Endothelial cell of umbilical vein (primary cell): ENCODE results near the gene EHD2. TPM values are rescaled to one million over a fixed set of nuclear protein-coding genes. Genes with fewer than 3 reads are reported as not detected.

Experiments
- BruUV-seq: library from RNA; stranded (reverse); fragments of 400-500 nt; replicated peaks from 2 replicates; lab custom pipeline; 2021; lab: Mats Ljungman, UMichigan
- CTCF ChIA-PET: fragments of 300-600, 350-600 bp; sonication (Branson Sonifier 250); formaldehyde crosslinking; loops from one replicate; lab custom pipeline; 2021; ENCODE audit warnings: antibody characterized with exemption, inconsistent platforms; lab: Charles Lee
- POLR2A ChIA-PET: fragments of 300-600, 350-600 bp; sonication (Branson Sonifier 250); formaldehyde crosslinking; loops from one replicate; lab custom pipeline; 2021; ENCODE audit warnings: antibody characterized with exemption, inconsistent platforms; lab: Charles Lee
- DNase-seq: peaks from one replicate; pipeline ENCODE4 v3.0.0-alpha.2; 2011; ENCODE audit warnings: low read depth, low spot score
- FAIRE-seq: peaks from 2 replicates; lab custom pipeline; 2011; peaks lifted over from hg19 to GRCh38; lab: Jason Lieb, UNC
- H2AFZ ChIP-seq: 2 replicates; pipeline ENCODE4 v1.6.0; 2012; ENCODE audit warnings: low read depth, low read length, control low read depth, inconsistent platforms
- H3K27ac ChIP-seq: 2 replicates; pipeline ENCODE4 v1.5.1; 2011; ENCODE audit warnings: low read depth, mild to moderate bottlenecking, control low read depth, low read length, moderate library complexity; ENCODE audit not compliant: insufficient read depth
- H3K27me3 ChIP-seq, 2 experiments: 2 replicates each; pipeline versions ENCODE4 v1.6.0 to v1.6.1; 2011; ENCODE audit warnings: low read length in 2 of 2, mixed read lengths in 1 of 2; ENCODE audit not compliant: control insufficient read depth in 2 of 2, insufficient read depth in 2 of 2
- H3K36me3 ChIP-seq, 2 experiments: 2 replicates in 1 of 2; 3 replicates in 1 of 2; pipeline ENCODE4 v1.5.1; 2011; ENCODE audit warnings: low read length in 2 of 2, mild to moderate bottlenecking in 1 of 2, moderate library complexity in 1 of 2; ENCODE audit not compliant: control insufficient read depth in 2 of 2, insufficient read depth in 2 of 2; ENCODE audit errors: extremely low read depth in 1 of 2
- H3K4me1 ChIP-seq: 3 replicates; pipeline ENCODE4 v1.5.1; 2011; ENCODE audit warnings: mild to moderate bottlenecking, low read length; ENCODE audit not compliant: control insufficient read depth, insufficient read depth; ENCODE audit errors: extremely low read depth
- H3K4me2 ChIP-seq: 2 replicates; pipeline ENCODE4 v1.6.1; 2011; ENCODE audit warnings: low read length, control low read depth, mixed read lengths; ENCODE audit not compliant: insufficient read depth
- H3K4me3 ChIP-seq, 3 experiments: fragments of 200-600 bp in 1 of 3; sonication (generic), shearing (Covaris generic) in 1 of 3; replicated peaks in 1 of 3; 2 replicates each; pipeline ENCODE4 v1.5.1; 2011 to 2016; ENCODE audit warnings: control low read depth in 3 of 3, low read length in 3 of 3, mild to moderate bottlenecking in 2 of 3, inconsistent platforms in 1 of 3, low read depth in 1 of 3, moderate library complexity in 1 of 3; ENCODE audit not compliant: insufficient read depth in 1 of 3
- H3K79me2 ChIP-seq: 2 replicates; pipeline ENCODE4 v1.6.0; 2012; ENCODE audit warnings: low read length, inconsistent platforms; ENCODE audit not compliant: control insufficient read depth, insufficient read depth
- H3K9ac ChIP-seq: replicated peaks from 2 replicates; pipeline ENCODE3; 2011; ENCODE audit warnings: low read length, control low read depth; ENCODE audit not compliant: insufficient read depth; ENCODE audit errors: extremely low read depth
- H3K9me1 ChIP-seq: replicated peaks from 3 replicates; pipeline ENCODE4 v1.6.0; 2011; ENCODE audit warnings: mild to moderate bottlenecking, low read length; ENCODE audit not compliant: control insufficient read depth, insufficient read depth; ENCODE audit errors: extremely low read depth
- H3K9me3 ChIP-seq: replicated peaks from 2 replicates; pipeline ENCODE4 v1.5.1; 2012; ENCODE audit warnings: low read length, inconsistent platforms; ENCODE audit not compliant: control insufficient read depth, insufficient read depth
- H4K20me1 ChIP-seq: replicated peaks from 2 replicates; pipeline ENCODE3; 2011; ENCODE audit warnings: mild to moderate bottlenecking, low read length; ENCODE audit not compliant: control insufficient read depth, insufficient read depth; ENCODE audit errors: extremely low read depth
- CTCF ChIP-seq, 2 donors: IDR thresholded peaks; 1 replicate in 1 of 2; 2 replicates in 1 of 2; pipeline ENCODE4 v1.5.1; 2011; ENCODE audit warnings: low read length in 2 of 2, mild to moderate bottlenecking in 2 of 2, moderate library complexity in 2 of 2, control low read depth in 1 of 2, inconsistent platforms in 1 of 2, low read depth in 1 of 2; ENCODE audit not compliant: insufficient read depth in 1 of 2; ENCODE audit errors: extremely low read depth in 1 of 2
- EZH2 ChIP-seq: IDR thresholded peaks from 2 replicates; pipeline ENCODE4 v1.6.1; 2012; ENCODE audit warnings: borderline replicate concordance, low read depth, mild to moderate bottlenecking, moderate library complexity, low read length, inconsistent platforms; ENCODE audit not compliant: severe bottlenecking
- FOS ChIP-seq: IDR thresholded peaks from 2 replicates; pipeline ENCODE4 v1.6.1; 2011; ENCODE audit warnings: mild to moderate bottlenecking, low read length, moderate library complexity, borderline replicate concordance; ENCODE audit not compliant: insufficient read depth
- GATA2 ChIP-seq: IDR thresholded peaks from 2 replicates; pipeline ENCODE4 v1.7.0; 2011; ENCODE audit warnings: low read depth, mild to moderate bottlenecking, moderate library complexity, mixed read lengths, low read length; ENCODE audit not compliant: insufficient read length, insufficient read depth
- JUN ChIP-seq: IDR thresholded peaks from 2 replicates; pipeline ENCODE4 v1.6.1; 2011; ENCODE audit warnings: borderline replicate concordance, low read depth; ENCODE audit not compliant: insufficient read length, insufficient read depth
- MYC ChIP-seq: IDR thresholded peaks from one replicate; pipeline ENCODE4 v1.6.1; 2011; ENCODE audit warnings: mild to moderate bottlenecking, low read depth, low read length
- POLR2A ChIP-seq: IDR thresholded peaks from 2 replicates; pipeline ENCODE4 v1.6.1; 2012; ENCODE audit warnings: low read depth, mild to moderate bottlenecking, control low read depth, low read length
- POLR2AphosphoS5 ChIP-seq: IDR thresholded peaks from 2 replicates; pipeline ENCODE4 v1.6.1; 2012; ENCODE audit warnings: low read depth, mild to moderate bottlenecking, control low read depth, low read length, moderate library complexity; ENCODE audit not compliant: insufficient read depth
- dilution Hi-C: fragments of 300-500 bp; cut with MboI; formaldehyde crosslinking; loops from one replicate; pipeline ENCODE4 v1.15.0; 2019; ENCODE audit warnings: low sequenced_read_pairs; ENCODE audit not compliant: extremely low pct_ligation_motif_present
- intact Hi-C: fragments of 100-400 bp; cut with micrococcal nuclease; formaldehyde crosslinking; loops from one replicate; pipeline ENCODE4 v1.10.0; 2022
- polyA plus RNA-seq, 4 experiments: library from polyadenylated mRNA; depleted of rRNA in 3 of 4; stranded (reverse) in 3 of 4; unstranded in 1 of 4; fragments of >200 nt; gene quantifications; 2 replicates each; pipeline versions ENCODE4 v1.2.1 to v1.2.3, GENCODE V29; 2011 to 2012; ENCODE audit warnings: missing spikeins in 1 of 4
- total RNA-seq: library from RNA; stranded (reverse); gene quantifications from 2 replicates; pipeline ENCODE4 v1.2.3, GENCODE V29; 2021
- TF ChIP-seq, protein P1 (sequence below): IDR thresholded peaks from 2 replicates; pipeline ENCODE4 v1.6.1; 2011; ENCODE audit not compliant: insufficient read depth, insufficient read length

EHD2 gene
- total and polyA plus RNA-seq, 2 donors (not counting 3 experiments of a cell fraction or from before 2014, with no cell fraction given): 110 to 220 TPM

DNA sequence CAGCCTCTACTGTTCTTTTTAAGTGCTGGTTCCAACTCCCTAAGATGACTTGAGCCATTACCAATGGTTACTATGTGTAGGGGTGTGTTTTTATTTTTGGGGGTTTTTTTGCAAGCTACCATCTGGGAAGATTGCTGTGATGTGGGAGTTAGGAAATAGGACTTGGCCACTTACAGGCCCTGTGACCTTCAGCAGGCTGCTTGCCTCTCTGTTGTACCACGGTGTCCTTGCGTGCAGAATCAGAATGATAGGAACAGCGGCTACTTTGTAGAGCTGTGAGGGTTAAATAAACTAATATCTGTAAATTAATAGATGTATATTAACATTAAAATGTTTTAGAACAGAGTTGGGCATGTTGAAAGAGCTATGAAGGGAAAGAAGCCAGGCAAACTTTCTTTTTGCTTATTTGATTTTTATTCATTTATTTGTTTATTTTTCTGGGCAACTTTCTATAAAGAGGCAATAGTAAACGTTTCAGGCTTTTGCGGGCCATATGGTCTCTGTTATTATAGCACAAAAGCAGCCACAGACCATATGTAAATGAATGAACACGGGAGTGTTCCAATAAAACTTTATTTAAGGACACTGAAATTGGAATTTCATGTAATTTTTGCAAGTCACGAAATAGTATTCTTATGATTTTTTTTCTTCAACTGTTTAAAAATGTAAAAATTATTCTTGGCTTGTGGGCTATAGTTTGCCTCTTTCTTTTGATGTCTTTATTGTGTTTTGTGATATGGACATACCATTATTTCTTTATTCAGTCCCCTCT is 26.4 kb upstream of the EHD2 start:
- no peaks in the 10 kb centered on the region for H3K79me2 ChIP-seq
- no peak for FAIRE-seq
- intact Hi-C loops: no loop called here
- no peak overlapping the region for H3K4me3 ChIP-seq
- no TSS peak for BruUV-seq
- no peaks in the 10 kb centered on the region for H3K27me3 ChIP-seq
- H4K20me1 ChIP-seq: no peaks in the 10 kb centered on the region
- no peak overlapping the region for H3K9ac ChIP-seq
- TF ChIP-seq EZH2 (no peak), POLR2AphosphoS5 (no peak), CTCF (IDR thresholded peaks at IDR 0.05; ENCODE audit: extremely low read depth in 1 of 2, insufficient read depth in 1 of 2, low read depth in 1 of 2, low read length in 2 of 2) (no peak), POLR2A (no peak), JUN (no peak), FOS (no peak), MYC (no peak), GATA2 (no peak)
- TF ChIP-seq, protein P1, sequence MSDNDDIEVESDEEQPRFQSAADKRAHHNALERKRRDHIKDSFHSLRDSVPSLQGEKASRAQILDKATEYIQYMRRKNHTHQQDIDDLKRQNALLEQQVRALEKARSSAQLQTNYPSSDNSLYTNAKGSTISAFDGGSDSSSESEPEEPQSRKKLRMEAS: no peak
- dilution Hi-C loops: no loop called here
- peaks cover 2 to 8% of the 10 kb centered on the region in 2 experiments for H3K36me3 ChIP-seq
- CTCF ChIA-PET: interaction anchor here (1.7 to 2.1 kb wide), 3 partner anchors 20 to 250 kb away, joined by 6 to 9 read pairs (median 8); no protein-coding TSS in a partner anchor
- H3K9me3 ChIP-seq: no peaks in the 10 kb centered on the region
- POLR2A ChIA-PET: no interaction called here
- H3K4me1 ChIP-seq: peaks cover 3% of the 10 kb centered on the region
- no peak overlapping the region for H2AFZ ChIP-seq
- no peak overlapping the region for H3K4me2 ChIP-seq
- H3K9me1 ChIP-seq: no peaks in the 10 kb centered on the region
- DNase-seq: no peak
- no peak overlapping the region for H3K27ac ChIP-seq
